ENCODE data around the gene GPR89A.
"Not testable (repeated sequence)": the region's sequence is repeated elsewhere in the genome, so short reads cannot be mapped to it uniquely, and the experiment has no call there.

Gene GPR89A

GRCh38 chr1:145717833-145718232, 110.0 kb downstream of the GPR89A start:
- DNase-seq (ENCODE audit: low spot score): no peak

DNA sequence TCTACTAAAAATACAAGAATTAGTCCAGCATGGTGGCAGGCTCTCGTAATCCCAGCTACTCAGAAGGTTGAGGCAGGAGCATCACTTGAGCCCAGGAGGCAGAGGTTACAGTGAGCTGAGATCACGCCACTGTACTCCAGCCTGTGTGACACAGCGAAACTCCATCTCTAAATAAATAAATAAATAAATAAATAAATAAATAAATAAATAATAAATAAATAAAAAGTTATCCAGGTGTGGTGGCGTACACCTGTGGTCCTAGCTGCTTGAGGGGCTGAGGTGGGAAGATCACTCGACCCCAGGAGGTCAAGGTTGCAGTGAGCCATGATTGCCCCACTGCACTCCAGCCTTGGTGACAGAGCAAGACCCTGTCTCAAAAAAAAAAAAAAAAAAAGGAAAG, 110.7 kb downstream of the GPR89A start:
- DNase-seq (ENCODE audit: low spot score): not testable (repeated sequence)

- DNase-seq (ENCODE audit: low spot score): no peak
Observed at GRCh38 chr1:145719230-145720079, 111.7 kb downstream of the GPR89A start, which contains the start of gene CD160. CD160 (plus strand) TSS chr1:145719499; CDS start chr1:145728328, 8,829 bp downstream.
